Esophagus muscularis mucosa (tissue), 4 donors: ENCODE measurements around the gene PCDHGC3. TPM values are rescaled to one million over a fixed set of nuclear protein-coding genes. Genes with fewer than 3 reads are reported as not detected.

Experiments used
- DNase-seq: peaks from one replicate; pipeline ENCODE4 v3.0.0-alpha.2; 2017; ENCODE audit errors: extremely low spot score
- H3K27ac ChIP-seq, 4 donors: fragments of 200-600 bp; sonication (generic); replicated peaks in 1 of 4; 1 replicate in 3 of 4; 2 replicates in 1 of 4; pipeline ENCODE4 v1.5.1; 2016 to 2019; ENCODE audit warnings: mild to moderate bottlenecking in 1 of 4
- H3K27me3 ChIP-seq, 4 donors: fragments of 200-600 bp; sonication (generic); one replicate each; pipeline versions ENCODE4 v1.5.1 to v1.6.0; 2016 to 2019
- H3K36me3 ChIP-seq, 4 donors: fragments of 200-600 bp; sonication (generic); one replicate each; pipeline ENCODE4 v1.5.1; 2016 to 2019
- H3K4me1 ChIP-seq, 4 donors: fragments of 200-600 bp; sonication (generic); one replicate each; pipeline ENCODE4 v1.5.1; 2016 to 2019
- H3K4me3 ChIP-seq, 4 donors: fragments of 200-600 bp; sonication (generic); 1 replicate in 2 of 4; 2 replicates in 2 of 4; pipeline ENCODE4 v1.5.1; 2016 to 2019; ENCODE audit warnings: mild to moderate bottlenecking in 4 of 4, moderate library complexity in 1 of 4
- H3K9me3 ChIP-seq, 4 donors: fragments of 200-600 bp; sonication (generic); 1 replicate in 3 of 4; 2 replicates in 1 of 4; pipeline ENCODE4 v1.5.1; 2016 to 2019
- EP300 ChIP-seq: sonication (generic); formaldehyde crosslinking; IDR thresholded peaks from one replicate; pipeline ENCODE4 v1.6.1; 2017; ENCODE audit warnings: antibody characterized with exemption
- POLR2A ChIP-seq: fragments of 450-650 bp; IDR thresholded peaks from one replicate; pipeline ENCODE4 v1.6.1; 2017; ENCODE audit warnings: antibody characterized with exemption, moderate library complexity, mild to moderate bottlenecking, low read depth
- POLR2AphosphoS5 ChIP-seq, 2 donors: sonication (generic); formaldehyde crosslinking; IDR thresholded peaks; one replicate each; pipeline ENCODE4 v1.6.1; 2017; ENCODE audit warnings: antibody characterized with exemption in 2 of 2
- WGBS: methylation state at CpG from one replicate; pipeline ENCODE4 v1.1.5; 2018; 5-methylcytosine and 5-hydroxymethylcytosine counted together
- intact Hi-C: fragments of 100-400 bp; cut with DNase I; formaldehyde crosslinking; loops from one replicate; pipeline ENCODE4 v1.15.1; 2023
- total RNA-seq, 4 donors: library from RNA; depleted of rRNA; stranded (reverse); fragments of >200 nt; gene quantifications; one replicate each; pipeline versions ENCODE4 v1.1.0 to v1.2.1, GENCODE V29; 2016
- TF ChIP-seq, protein P1 (sequence below), 3 experiments: fragments of 200-600 bp in 2 of 3; fragments of 450-650 bp in 1 of 3; sonication (generic) in 2 of 3; IDR thresholded peaks; one replicate each; pipeline ENCODE4 v1.5.1; 2017 to 2019; ENCODE audit warnings: antibody characterized with exemption in 3 of 3, mild to moderate bottlenecking in 2 of 3, moderate library complexity in 1 of 3

Gene PCDHGC3
- total RNA-seq, 4 donors from 2014 or later, result 56.5 to 81.1 (median 65.5) TPM

DNA sequence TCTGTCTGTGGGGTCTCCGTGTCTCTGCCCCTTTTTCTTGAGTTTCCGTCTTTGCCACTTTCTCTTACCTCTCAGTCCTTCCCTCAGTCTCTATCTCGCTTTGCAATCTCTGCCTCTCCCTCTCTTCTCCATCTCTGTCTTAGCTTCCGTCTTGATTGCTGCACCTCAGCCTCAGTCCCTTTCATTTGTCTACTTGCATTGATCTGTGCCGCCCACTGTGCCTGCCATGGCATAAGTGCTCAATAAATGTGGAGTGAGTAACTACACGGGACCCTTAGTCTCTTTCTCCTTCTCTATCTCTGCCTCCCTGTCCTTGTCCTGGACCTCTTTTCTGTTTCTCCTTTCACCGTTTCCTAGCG is 19.7 kb downstream of the PCDHGC3 start:
- WGBS, result 88% methylated on average over 8 of the region's 8 CpGs
- Histone ChIP-seq H3K4me1 (peaks cover 18 to 44% (median 38%) of the 10 kb centered on the region in 4 donors), H3K27ac (no peak overlapping the region), H3K4me3 (no peak overlapping the region), H3K27me3 (no peaks in the 10 kb centered on the region), H3K9me3 (no peaks in the 10 kb centered on the region), H3K36me3 (peaks cover 0 to 57% (median 43%) of the 10 kb centered on the region in 4 donors)
- intact Hi-C loops, result no loop called here
- no peak for DNase-seq
- no peak for TF ChIP-seq EP300

DNA sequence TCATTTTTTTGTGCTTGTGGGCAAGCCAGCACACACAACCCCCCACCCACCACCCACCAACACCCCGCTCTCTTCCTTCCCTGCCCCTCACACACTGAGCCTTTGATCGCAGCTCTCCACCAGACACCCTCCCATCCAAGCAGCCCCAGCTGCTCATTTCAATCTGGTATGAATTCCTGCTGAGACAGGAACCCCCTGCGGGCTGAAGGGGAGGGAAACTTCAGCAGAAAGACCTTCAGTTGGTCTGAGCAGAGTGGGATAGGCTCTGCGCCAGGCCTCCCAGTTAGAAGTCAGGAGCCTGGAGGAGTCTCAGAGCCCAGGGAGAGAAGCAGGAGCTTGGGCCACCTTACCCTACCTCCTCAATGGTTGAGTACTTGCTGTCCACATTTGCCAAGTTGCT is 20.3 kb downstream of the PCDHGC3 start:
- DNase-seq, result no peak
- Histone ChIP-seq H3K27me3 (no peaks in the 10 kb centered on the region), H3K36me3 (peaks cover 0 to 51% (median 37%) of the 10 kb centered on the region in 4 donors), H3K4me1 (peaks cover 18 to 44% (median 38%) of the 10 kb centered on the region in 4 donors), H3K9me3 (no peaks in the 10 kb centered on the region), H3K4me3 (no peak overlapping the region), H3K27ac (no peak overlapping the region)
- intact Hi-C loops, result no loop called here
- 88% methylated on average over 4 of the region's 4 CpGs for WGBS
- TF ChIP-seq POLR2A, result no peak
- TF ChIP-seq, protein P1, sequence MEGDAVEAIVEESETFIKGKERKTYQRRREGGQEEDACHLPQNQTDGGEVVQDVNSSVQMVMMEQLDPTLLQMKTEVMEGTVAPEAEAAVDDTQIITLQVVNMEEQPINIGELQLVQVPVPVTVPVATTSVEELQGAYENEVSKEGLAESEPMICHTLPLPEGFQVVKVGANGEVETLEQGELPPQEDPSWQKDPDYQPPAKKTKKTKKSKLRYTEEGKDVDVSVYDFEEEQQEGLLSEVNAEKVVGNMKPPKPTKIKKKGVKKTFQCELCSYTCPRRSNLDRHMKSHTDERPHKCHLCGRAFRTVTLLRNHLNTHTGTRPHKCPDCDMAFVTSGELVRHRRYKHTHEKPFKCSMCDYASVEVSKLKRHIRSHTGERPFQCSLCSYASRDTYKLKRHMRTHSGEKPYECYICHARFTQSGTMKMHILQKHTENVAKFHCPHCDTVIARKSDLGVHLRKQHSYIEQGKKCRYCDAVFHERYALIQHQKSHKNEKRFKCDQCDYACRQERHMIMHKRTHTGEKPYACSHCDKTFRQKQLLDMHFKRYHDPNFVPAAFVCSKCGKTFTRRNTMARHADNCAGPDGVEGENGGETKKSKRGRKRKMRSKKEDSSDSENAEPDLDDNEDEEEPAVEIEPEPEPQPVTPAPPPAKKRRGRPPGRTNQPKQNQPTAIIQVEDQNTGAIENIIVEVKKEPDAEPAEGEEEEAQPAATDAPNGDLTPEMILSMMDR (IDR thresholded peaks at IDR 0.05), result no peak
- TF ChIP-seq POLR2AphosphoS5 (IDR thresholded peaks at IDR 0.05), result no peak
- no peak for TF ChIP-seq EP300

DNA sequence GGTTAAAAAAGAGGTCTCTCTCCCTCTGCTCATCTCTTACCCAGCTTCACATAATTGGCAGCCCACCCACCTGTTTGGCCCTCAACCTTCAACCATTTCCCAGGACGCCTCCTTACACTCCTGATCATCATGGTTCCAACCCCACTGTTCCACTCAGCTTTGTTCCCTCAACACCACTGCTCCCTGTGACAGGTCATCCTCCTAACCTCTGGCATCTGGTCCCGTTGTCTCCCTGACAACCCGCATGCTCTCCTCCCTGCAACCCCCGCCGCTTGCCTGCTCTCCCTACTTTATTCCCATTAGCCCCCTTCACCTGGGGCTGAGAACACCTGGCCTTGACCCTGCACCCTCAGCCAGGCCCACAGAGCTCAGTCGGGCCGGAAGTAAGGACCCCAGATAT is 26.0 kb downstream of the PCDHGC3 start:
- TF ChIP-seq EP300, result no peak
- TF ChIP-seq POLR2A, result no peak
- TF ChIP-seq, protein P1 (IDR thresholded peaks at IDR 0.05), result no peak
- no peak for TF ChIP-seq POLR2AphosphoS5 (IDR thresholded peaks at IDR 0.05)
- H3K27me3 ChIP-seq, result no peaks in the 10 kb centered on the region
- peaks cover 3 to 59% (median 38%) of the 10 kb centered on the region in 4 donors for H3K36me3 ChIP-seq
- DNase-seq, result no peak
- WGBS, result 84% methylated on average over 7 of the region's 7 CpGs
- H3K4me1 ChIP-seq, result peaks cover 4 to 6% (median 5%) of the 10 kb centered on the region in 4 donors
- no peaks in the 10 kb centered on the region for H3K9me3 ChIP-seq
- H3K4me3 ChIP-seq, result no peak overlapping the region
- no peak overlapping the region for H3K27ac ChIP-seq
- intact Hi-C loops, result no loop called here

DNA sequence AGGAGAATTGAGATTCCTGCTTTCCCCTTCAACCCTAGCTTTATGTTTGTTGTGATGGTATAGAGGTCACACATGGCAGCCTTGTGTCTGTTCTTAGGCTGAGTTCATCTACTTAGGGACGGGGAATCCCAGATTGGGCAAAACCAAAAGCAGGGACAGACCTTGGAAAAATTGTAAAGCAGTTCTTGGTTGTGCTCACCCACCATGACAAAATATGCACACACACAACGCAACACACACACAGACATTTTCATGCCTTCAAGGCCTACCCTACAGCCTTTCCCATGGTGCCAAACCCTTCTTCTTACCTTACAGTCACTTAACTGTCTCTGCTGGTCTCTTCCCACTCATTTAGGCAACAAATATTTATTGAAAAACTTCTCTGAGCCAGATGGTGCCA is 27.9 kb downstream of the PCDHGC3 start:
- H3K27ac ChIP-seq, result no peak overlapping the region
- peaks cover 23 to 25% (median 24%) of the 10 kb centered on the region in 4 donors for H3K4me1 ChIP-seq
- 92% methylated on average over 2 of the region's 2 CpGs for WGBS
- H3K36me3 ChIP-seq, result peaks cover 3 to 47% (median 26%) of the 10 kb centered on the region in 4 donors
- DNase-seq, result no peak
- H3K4me3 ChIP-seq, result no peak overlapping the region
- intact Hi-C loops, result no loop called here
- H3K9me3 ChIP-seq, result no peaks in the 10 kb centered on the region
- TF ChIP-seq EP300 (no peak), POLR2A (no peak), POLR2AphosphoS5 (IDR thresholded peaks at IDR 0.05) (no peak)
- TF ChIP-seq, protein P1 (IDR thresholded peaks at IDR 0.05), result no peak
- no peaks in the 10 kb centered on the region for H3K27me3 ChIP-seq

DNA sequence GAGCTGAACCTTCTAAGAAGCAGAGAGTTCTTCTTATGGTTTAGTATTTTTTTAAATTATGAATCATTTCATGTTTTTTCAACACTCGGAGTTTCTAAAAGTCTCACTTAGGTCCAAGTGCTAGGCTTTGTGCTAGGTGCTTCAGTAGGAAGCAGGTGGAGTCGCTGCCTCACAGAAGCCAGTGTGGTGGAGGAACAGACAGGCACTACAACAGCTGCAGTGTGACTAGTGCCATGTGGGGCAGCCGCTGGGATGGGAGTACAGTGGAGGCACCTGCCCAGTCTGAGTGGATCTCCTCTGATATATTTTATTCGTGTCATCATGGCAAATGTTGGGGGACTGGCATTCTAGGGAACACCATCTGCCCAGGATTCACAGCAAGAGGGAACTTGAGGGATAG is 28.4 kb downstream of the PCDHGC3 start:
- WGBS, result 89% methylated on average over 4 of the region's 4 CpGs

More for the DNA sequence above, 28.4 kb downstream of the PCDHGC3 start:
- TF ChIP-seq POLR2A (no peak), EP300 (no peak), POLR2AphosphoS5 (IDR thresholded peaks at IDR 0.05) (no peak)
- TF ChIP-seq, protein P1 (IDR thresholded peaks at IDR 0.05), result no peak
- H3K27me3 ChIP-seq, result no peaks in the 10 kb centered on the region
- intact Hi-C loops, result no loop called here
- peaks cover 29 to 30% (median 30%) of the 10 kb centered on the region in 4 donors for H3K4me1 ChIP-seq
- H3K36me3 ChIP-seq, result peaks cover 3 to 47% (median 26%) of the 10 kb centered on the region in 4 donors
- no peak overlapping the region for H3K4me3 ChIP-seq
- no peak for DNase-seq
- no peaks in the 10 kb centered on the region for H3K9me3 ChIP-seq
- H3K27ac ChIP-seq, result no peak overlapping the region
